IMR-90 (cell line): ENCODE measurements around the gene CNTLN. TPM values are rescaled to one million over a fixed set of nuclear protein-coding genes. Genes with fewer than 3 reads are reported as not detected.
A peak's percentile ranks its signal among the peaks of the same experiment; 100 is the strongest.

Experiments
- ATAC-seq: fragments of 200-7000 bp; cut with Tn5 transposase; 2 replicates; pipeline ENCODE4 v1.9.1; 2020; ENCODE audit warnings: low read depth, mild to moderate bottlenecking, moderate library complexity
- BruUV-seq: library from RNA; stranded (reverse); fragments of 400-500 nt; replicated peaks from 2 replicates; lab custom pipeline; 2021; lab: Mats Ljungman, UMichigan
- CTCF ChIA-PET: fragments of 300-600 bp; formaldehyde crosslinking; extraction: SDS; loops from one replicate; lab custom pipeline; 2021; ENCODE audit warnings: antibody characterized with exemption; lab: Yijun Ruan, JAX
- POLR2A ChIA-PET: fragments of 300-600 bp; sonication (Branson Sonifier 250); formaldehyde crosslinking; loops from one replicate; lab custom pipeline; 2022; ENCODE audit warnings: antibody characterized with exemption; ENCODE audit not compliant: unreplicated experiment; lab: Charles Lee
- DNase-seq: peaks from one replicate; pipeline ENCODE4 v3.0.0; 2013
- H2AFZ ChIP-seq: replicated peaks from 2 replicates; pipeline ENCODE3; 2013; ENCODE audit warnings: low read length, mild to moderate bottlenecking; ENCODE audit not compliant: poor library complexity
- H2AK5ac ChIP-seq: 2 replicates; pipeline ENCODE4 v1.6.1; 2013; ENCODE audit warnings: low read depth, low read length, inconsistent platforms
- H2AK9ac ChIP-seq: replicated peaks from 2 replicates; pipeline ENCODE3; 2013; ENCODE audit warnings: mild to moderate bottlenecking, low read depth, low read length, moderate library complexity; ENCODE audit not compliant: poor library complexity
- H2BK120ac ChIP-seq: 2 replicates; pipeline ENCODE4 v1.6.1; 2013; ENCODE audit warnings: low read depth, low read length, inconsistent platforms
- H2BK15ac ChIP-seq: 3 replicates; pipeline ENCODE4 v1.6.1; 2013; ENCODE audit warnings: low read depth, low read length, inconsistent platforms
- H2BK20ac ChIP-seq: 2 replicates; pipeline ENCODE4 v1.6.1; 2013; ENCODE audit warnings: low read depth, mild to moderate bottlenecking, inconsistent platforms, low read length, moderate library complexity
- H2BK5ac ChIP-seq: 2 replicates; pipeline ENCODE4 v1.6.1; 2013; ENCODE audit warnings: mild to moderate bottlenecking, low read depth, low read length, inconsistent platforms; ENCODE audit not compliant: poor library complexity, severe bottlenecking
- H3K14ac ChIP-seq: replicated peaks from 2 replicates; pipeline ENCODE4 v1.6.1; 2013; ENCODE audit warnings: low read depth, low read length, inconsistent platforms
- H3K18ac ChIP-seq: 2 replicates; pipeline ENCODE4 v1.6.1; 2013; ENCODE audit warnings: low read depth, low read length, control low read depth
- H3K23ac ChIP-seq: 2 replicates; pipeline ENCODE4 v1.6.1; 2013; ENCODE audit warnings: low read depth, low read length, inconsistent platforms
- H3K27ac ChIP-seq: 2 replicates; pipeline ENCODE4 v1.5.1; 2013; ENCODE audit warnings: mild to moderate bottlenecking, control low read depth, low read length; ENCODE audit not compliant: insufficient read depth
- H3K27me3 ChIP-seq: 2 replicates; pipeline ENCODE4 v1.6.1; 2013; ENCODE audit warnings: low read length; ENCODE audit not compliant: control insufficient read depth, insufficient read depth
- H3K36me3 ChIP-seq: 2 replicates; pipeline ENCODE4 v1.6.1; 2013; ENCODE audit warnings: low read length, mixed read lengths; ENCODE audit not compliant: control insufficient read depth, insufficient read depth
- H3K4ac ChIP-seq: 2 replicates; pipeline ENCODE4 v1.6.1; 2013; ENCODE audit warnings: low read depth, low read length, inconsistent platforms
- H3K4me1 ChIP-seq: 2 replicates; pipeline ENCODE4 v1.6.1; 2013; ENCODE audit warnings: low read length, mixed read lengths; ENCODE audit not compliant: control insufficient read depth, insufficient read depth
- H3K4me2 ChIP-seq: 2 replicates; pipeline ENCODE4 v1.6.1; 2013; ENCODE audit warnings: low read depth, mild to moderate bottlenecking, control low read depth, low read length, moderate library complexity
- H3K4me3 ChIP-seq: 2 replicates; pipeline ENCODE4 v1.5.1; 2013; ENCODE audit warnings: low read depth, mild to moderate bottlenecking, control low read depth, low read length, moderate library complexity; ENCODE audit not compliant: insufficient read depth
- H3K56ac ChIP-seq: 2 replicates; pipeline ENCODE4 v1.6.1; 2013; ENCODE audit warnings: low read length, inconsistent platforms; ENCODE audit not compliant: insufficient read depth; ENCODE audit errors: extremely low read depth
- H3K79me1 ChIP-seq, 2 experiments: 2 replicates each; pipeline ENCODE4 v1.6.1; 2013; ENCODE audit warnings: low read length in 2 of 2, inconsistent platforms in 1 of 2, low read depth in 1 of 2
- H3K9ac ChIP-seq: 2 replicates; pipeline ENCODE4 v1.6.1; 2013; ENCODE audit warnings: low read depth, low read length, control low read depth
- H3K9me1 ChIP-seq: 2 replicates; pipeline ENCODE4 v1.6.1; 2013; ENCODE audit warnings: low read length, inconsistent platforms; ENCODE audit not compliant: insufficient read depth
- H3K9me3 ChIP-seq: 2 replicates; pipeline ENCODE4 v1.6.1; 2013; ENCODE audit warnings: low read length; ENCODE audit not compliant: control insufficient read depth, insufficient read depth
- H4K20me1 ChIP-seq: 2 replicates; pipeline ENCODE4 v1.6.1; 2013; ENCODE audit warnings: low read length, inconsistent platforms; ENCODE audit not compliant: insufficient read depth
- H4K5ac ChIP-seq: 2 replicates; pipeline ENCODE4 v1.6.1; 2013; ENCODE audit warnings: mild to moderate bottlenecking, low read depth, low read length, control low read depth
- H4K8ac ChIP-seq, 2 experiments: 2 replicates each; pipeline ENCODE4 v1.6.1; 2013; ENCODE audit warnings: low read depth in 2 of 2, low read length in 2 of 2, control low read depth in 1 of 2, inconsistent platforms in 1 of 2
- H4K91ac ChIP-seq: 2 replicates; pipeline ENCODE4 v1.6.1; 2013; ENCODE audit warnings: low read depth, low read length, inconsistent platforms; ENCODE audit not compliant: insufficient read depth
- BHLHE40 ChIP-seq: fragments of 150-350 bp; IDR thresholded peaks from 2 replicates; pipeline ENCODE4 v1.6.1; 2016; ENCODE audit warnings: mild to moderate bottlenecking, low read depth, low read length
- CHD1 ChIP-seq: IDR thresholded peaks from 2 replicates; pipeline ENCODE4 v1.6.1; 2012; ENCODE audit warnings: low read depth, low read length, improper control_type of control experiment
- FOS ChIP-seq: fragments of 150-350 bp; IDR thresholded peaks from 2 replicates; pipeline ENCODE4 v1.6.1; 2016; ENCODE audit warnings: low read depth, low read length
- MAFK ChIP-seq: IDR thresholded peaks from 2 replicates; pipeline ENCODE4 v1.6.1; 2012; ENCODE audit warnings: low read depth, low read length, improper control_type of control experiment
- MAZ ChIP-seq: IDR thresholded peaks from 2 replicates; pipeline ENCODE4 v1.6.1; 2012; ENCODE audit warnings: low read depth, mild to moderate bottlenecking, low read length, improper control_type of control experiment, moderate library complexity, borderline replicate concordance
- MXI1 ChIP-seq: IDR thresholded peaks from 2 replicates; pipeline ENCODE4 v1.6.1; 2012; ENCODE audit warnings: low read depth, mild to moderate bottlenecking, low read length, moderate library complexity, borderline replicate concordance
- POLR2A ChIP-seq: IDR thresholded peaks from 2 replicates; pipeline ENCODE4 v1.6.1; 2012; ENCODE audit warnings: mild to moderate bottlenecking, low read depth, low read length
- RAD21 ChIP-seq: IDR thresholded peaks from 2 replicates; pipeline ENCODE4 v1.6.1; 2012; ENCODE audit warnings: low read length, improper control_type of control experiment
- RCOR1 ChIP-seq: IDR thresholded peaks from 2 replicates; pipeline ENCODE4 v1.6.1; 2012; ENCODE audit warnings: mild to moderate bottlenecking, low read length, improper control_type of control experiment; ENCODE audit not compliant: insufficient replicate concordance
- SMC3 ChIP-seq: fragments of 150-350 bp; IDR thresholded peaks from 2 replicates; pipeline ENCODE4 v1.6.1; 2016; ENCODE audit warnings: low read depth, mild to moderate bottlenecking, antibody characterized with exemption, low read length, moderate library complexity
- dilution Hi-C: fragments of 300-500 bp; cut with HindIII; formaldehyde crosslinking; loops from one replicate; pipeline ENCODE4 v1.14.3; 2018; ENCODE audit warnings: low sequenced_read_pairs; ENCODE audit not compliant: unreplicated experiment
- in situ Hi-C: fragments of 300-500 bp; cut with MboI; formaldehyde crosslinking; loops from 3 replicates; pipeline ENCODE4 v1.14.3; 2019; ENCODE audit warnings: low sequenced_read_pairs, inconsistent platforms, mixed read lengths
- intact Hi-C: fragments of 100-400 bp; cut with micrococcal nuclease; formaldehyde crosslinking; loops from 2 replicates; pipeline ENCODE4 v1.10.0; 2022
- polyA plus RNA-seq, 3 experiments: library from polyadenylated mRNA; depleted of rRNA; stranded (reverse); fragments of >200 nt; gene quantifications; 2 replicates each; pipeline ENCODE4 v1.2.3, GENCODE V29; 2012; ENCODE audit warnings: low replicate concordance in 1 of 3
- total RNA-seq: library from RNA; depleted of rRNA; stranded (reverse); fragments of >200 nt; gene quantifications from 2 replicates; pipeline ENCODE4 v1.2.3, GENCODE V29; 2012
- TF ChIP-seq, protein P1 (sequence below): conservative IDR thresholded peaks from 2 replicates; pipeline ENCODE4 v1.5.1; 2012; ENCODE audit warnings: mild to moderate bottlenecking, low read depth, low read length, improper control_type of control experiment
- TF ChIP-seq, protein P2 (sequence below): fragments of 150-350 bp; IDR thresholded peaks from 2 replicates; pipeline ENCODE4 v1.6.1; 2017; ENCODE audit warnings: mild to moderate bottlenecking, antibody characterized with exemption, low read length, low read depth
- TF ChIP-seq, protein P3 (sequence below): fragments of 150-350 bp; IDR thresholded peaks from 2 replicates; pipeline ENCODE4 v1.6.1; 2016; ENCODE audit warnings: low read depth, mild to moderate bottlenecking, low read length, moderate library complexity, borderline replicate concordance

The CNTLN gene
- total and polyA plus RNA-seq, 2 of the 4 experiments (the other 2 are of a cell fraction) = 3.8 to 5.9 TPM

DNA sequence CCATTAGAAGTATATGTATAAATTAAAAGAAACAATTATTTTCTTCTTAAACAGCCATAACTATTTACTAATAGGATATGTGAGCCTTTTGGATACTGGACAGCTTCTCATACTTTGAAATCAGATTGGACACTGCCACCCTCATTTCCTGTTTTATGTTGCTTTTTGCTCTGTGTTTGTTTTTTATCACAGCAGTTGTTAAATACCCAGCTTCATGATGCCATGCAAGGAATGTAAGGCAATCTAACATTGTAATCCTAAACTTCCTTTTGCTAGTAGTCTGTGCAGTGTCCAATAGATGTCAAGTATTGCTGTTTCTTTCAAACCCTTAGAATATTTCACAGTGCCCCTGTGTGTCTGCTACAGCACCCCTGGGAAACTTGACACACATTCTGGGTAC, 56.2 kb downstream of the CNTLN start:
- no peak overlapping the region for H4K5ac ChIP-seq
- no peak overlapping the region for H3K4me3 ChIP-seq
- H3K9ac ChIP-seq = no peak overlapping the region
- H3K4ac ChIP-seq = no peak overlapping the region
- H3K36me3 ChIP-seq = no peaks in the 10 kb centered on the region; the same call in 1 of the 2 replicates
- no peaks in the 10 kb centered on the region for H3K9me1 ChIP-seq
- no peak overlapping the region for H2BK20ac ChIP-seq
- H2AFZ ChIP-seq = no peak overlapping the region
- no peak overlapping the region for H3K18ac ChIP-seq
- H3K23ac ChIP-seq = no peak overlapping the region
- CTCF ChIA-PET = no interaction called here
- peak; percentile 25 for DNase-seq
- peak; percentile 91 for ATAC-seq
- no TSS peak for BruUV-seq
- H2AK9ac ChIP-seq = no peak overlapping the region
- dilution Hi-C loops (no loop called here), intact Hi-C loops (no loop called here), in situ Hi-C loops (no loop called here)
- H2BK15ac ChIP-seq = no peak overlapping the region
- H4K91ac ChIP-seq = no peak overlapping the region
- H3K14ac ChIP-seq = no peak overlapping the region
- peaks cover 4 to 7% of the 10 kb centered on the region in 2 experiments; a peak in 3 of 4 replicates for H3K79me1 ChIP-seq
- no peak overlapping the region for H3K56ac ChIP-seq
- no peaks in the 10 kb centered on the region for H4K20me1 ChIP-seq
- no peaks in the 10 kb centered on the region for H3K4me1 ChIP-seq
- H3K27ac ChIP-seq = no peak overlapping the region
- no peak overlapping the region for H4K8ac ChIP-seq
- TF ChIP-seq, protein P1, sequence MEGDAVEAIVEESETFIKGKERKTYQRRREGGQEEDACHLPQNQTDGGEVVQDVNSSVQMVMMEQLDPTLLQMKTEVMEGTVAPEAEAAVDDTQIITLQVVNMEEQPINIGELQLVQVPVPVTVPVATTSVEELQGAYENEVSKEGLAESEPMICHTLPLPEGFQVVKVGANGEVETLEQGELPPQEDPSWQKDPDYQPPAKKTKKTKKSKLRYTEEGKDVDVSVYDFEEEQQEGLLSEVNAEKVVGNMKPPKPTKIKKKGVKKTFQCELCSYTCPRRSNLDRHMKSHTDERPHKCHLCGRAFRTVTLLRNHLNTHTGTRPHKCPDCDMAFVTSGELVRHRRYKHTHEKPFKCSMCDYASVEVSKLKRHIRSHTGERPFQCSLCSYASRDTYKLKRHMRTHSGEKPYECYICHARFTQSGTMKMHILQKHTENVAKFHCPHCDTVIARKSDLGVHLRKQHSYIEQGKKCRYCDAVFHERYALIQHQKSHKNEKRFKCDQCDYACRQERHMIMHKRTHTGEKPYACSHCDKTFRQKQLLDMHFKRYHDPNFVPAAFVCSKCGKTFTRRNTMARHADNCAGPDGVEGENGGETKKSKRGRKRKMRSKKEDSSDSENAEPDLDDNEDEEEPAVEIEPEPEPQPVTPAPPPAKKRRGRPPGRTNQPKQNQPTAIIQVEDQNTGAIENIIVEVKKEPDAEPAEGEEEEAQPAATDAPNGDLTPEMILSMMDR = no peak
- TF ChIP-seq SMC3 (no peak), FOS (no peak), CHD1 (no peak), MXI1 (no peak), RCOR1 (no peak), BHLHE40 (no peak), MAZ (no peak), RAD21 (no peak), POLR2A (no peak), MAFK (no peak)
- TF ChIP-seq, protein P2, sequence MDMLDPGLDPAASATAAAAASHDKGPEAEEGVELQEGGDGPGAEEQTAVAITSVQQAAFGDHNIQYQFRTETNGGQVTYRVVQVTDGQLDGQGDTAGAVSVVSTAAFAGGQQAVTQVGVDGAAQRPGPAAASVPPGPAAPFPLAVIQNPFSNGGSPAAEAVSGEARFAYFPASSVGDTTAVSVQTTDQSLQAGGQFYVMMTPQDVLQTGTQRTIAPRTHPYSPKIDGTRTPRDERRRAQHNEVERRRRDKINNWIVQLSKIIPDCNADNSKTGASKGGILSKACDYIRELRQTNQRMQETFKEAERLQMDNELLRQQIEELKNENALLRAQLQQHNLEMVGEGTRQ = no peak
- TF ChIP-seq, protein P3, sequence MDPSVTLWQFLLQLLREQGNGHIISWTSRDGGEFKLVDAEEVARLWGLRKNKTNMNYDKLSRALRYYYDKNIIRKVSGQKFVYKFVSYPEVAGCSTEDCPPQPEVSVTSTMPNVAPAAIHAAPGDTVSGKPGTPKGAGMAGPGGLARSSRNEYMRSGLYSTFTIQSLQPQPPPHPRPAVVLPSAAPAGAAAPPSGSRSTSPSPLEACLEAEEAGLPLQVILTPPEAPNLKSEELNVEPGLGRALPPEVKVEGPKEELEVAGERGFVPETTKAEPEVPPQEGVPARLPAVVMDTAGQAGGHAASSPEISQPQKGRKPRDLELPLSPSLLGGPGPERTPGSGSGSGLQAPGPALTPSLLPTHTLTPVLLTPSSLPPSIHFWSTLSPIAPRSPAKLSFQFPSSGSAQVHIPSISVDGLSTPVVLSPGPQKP = no peak
- no peaks in the 10 kb centered on the region for H3K9me3 ChIP-seq
- H3K4me2 ChIP-seq = no peak overlapping the region
- no peak overlapping the region for H2BK120ac ChIP-seq
- no peak overlapping the region for H2BK5ac ChIP-seq
- H2AK5ac ChIP-seq = no peak overlapping the region
- POLR2A ChIA-PET = no interaction called here
- no peaks in the 10 kb centered on the region for H3K27me3 ChIP-seq
